Prostate gland (tissue), 2 donors: ENCODE data around the gene RBM33.

Experiments used
- CTCF ChIP-seq, 4 experiments: fragments of 200-600 bp in 2 of 4; fragments of 450-650 bp in 2 of 4; sonication (generic) in 2 of 4; IDR thresholded peaks; 1 replicate in 3 of 4; 2 replicates in 1 of 4; pipeline ENCODE4 v1.5.1; 2016 to 2019; ENCODE audit warnings: antibody characterized with exemption in 4 of 4, mild to moderate bottlenecking in 2 of 4, moderate library complexity in 2 of 4
- POLR2AphosphoS5 ChIP-seq: sonication (generic); formaldehyde crosslinking; IDR thresholded peaks from one replicate; pipeline ENCODE4 v1.6.1; 2017; ENCODE audit warnings: antibody characterized with exemption

GRCh38 chr7:155782466-155782865 lies 138.0 kb downstream of the RBM33 start:
- TF ChIP-seq CTCF (IDR thresholded peaks at IDR 0.05) = no peak
- no peak for TF ChIP-seq POLR2AphosphoS5
